IMR-90 (cell line): Measurements from ENCODE around the gene ZKSCAN8. TPM values are rescaled to one million over a fixed set of nuclear protein-coding genes. Genes with fewer than 3 reads are reported as not detected.

ENCODE experiments used
- ATAC-seq: fragments of 200-7000 bp; cut with Tn5 transposase; 2 replicates; pipeline ENCODE4 v1.9.1; 2020; ENCODE audit warnings: low read depth, mild to moderate bottlenecking, moderate library complexity
- BruUV-seq: library from RNA; stranded (reverse); fragments of 400-500 nt; replicated peaks from 2 replicates; lab custom pipeline; 2021; lab: Mats Ljungman, UMichigan
- CTCF ChIA-PET: fragments of 300-600 bp; formaldehyde crosslinking; extraction: SDS; loops from one replicate; lab custom pipeline; 2021; ENCODE audit warnings: antibody characterized with exemption; lab: Yijun Ruan, JAX
- POLR2A ChIA-PET: fragments of 300-600 bp; sonication (Branson Sonifier 250); formaldehyde crosslinking; loops from one replicate; lab custom pipeline; 2022; ENCODE audit warnings: antibody characterized with exemption; ENCODE audit not compliant: unreplicated experiment; lab: Charles Lee
- DNase-seq: peaks from one replicate; pipeline ENCODE4 v3.0.0; 2013
- H2AFZ ChIP-seq: replicated peaks from 2 replicates; pipeline ENCODE3; 2013; ENCODE audit warnings: low read length, mild to moderate bottlenecking; ENCODE audit not compliant: poor library complexity
- H2AK5ac ChIP-seq: 2 replicates; pipeline ENCODE4 v1.6.1; 2013; ENCODE audit warnings: low read depth, low read length, inconsistent platforms
- H2AK9ac ChIP-seq: replicated peaks from 2 replicates; pipeline ENCODE3; 2013; ENCODE audit warnings: mild to moderate bottlenecking, low read depth, low read length, moderate library complexity; ENCODE audit not compliant: poor library complexity
- H2BK120ac ChIP-seq: 2 replicates; pipeline ENCODE4 v1.6.1; 2013; ENCODE audit warnings: low read depth, low read length, inconsistent platforms
- H2BK15ac ChIP-seq: 3 replicates; pipeline ENCODE4 v1.6.1; 2013; ENCODE audit warnings: low read depth, low read length, inconsistent platforms
- H2BK20ac ChIP-seq: 2 replicates; pipeline ENCODE4 v1.6.1; 2013; ENCODE audit warnings: low read depth, mild to moderate bottlenecking, inconsistent platforms, low read length, moderate library complexity
- H2BK5ac ChIP-seq: 2 replicates; pipeline ENCODE4 v1.6.1; 2013; ENCODE audit warnings: mild to moderate bottlenecking, low read depth, low read length, inconsistent platforms; ENCODE audit not compliant: poor library complexity, severe bottlenecking
- H3K14ac ChIP-seq: replicated peaks from 2 replicates; pipeline ENCODE4 v1.6.1; 2013; ENCODE audit warnings: low read depth, low read length, inconsistent platforms
- H3K18ac ChIP-seq: 2 replicates; pipeline ENCODE4 v1.6.1; 2013; ENCODE audit warnings: low read depth, low read length, control low read depth
- H3K23ac ChIP-seq: 2 replicates; pipeline ENCODE4 v1.6.1; 2013; ENCODE audit warnings: low read depth, low read length, inconsistent platforms
- H3K27ac ChIP-seq: 2 replicates; pipeline ENCODE4 v1.5.1; 2013; ENCODE audit warnings: mild to moderate bottlenecking, control low read depth, low read length; ENCODE audit not compliant: insufficient read depth
- H3K27me3 ChIP-seq: 2 replicates; pipeline ENCODE4 v1.6.1; 2013; ENCODE audit warnings: low read length; ENCODE audit not compliant: control insufficient read depth, insufficient read depth
- H3K36me3 ChIP-seq: 2 replicates; pipeline ENCODE4 v1.6.1; 2013; ENCODE audit warnings: low read length, mixed read lengths; ENCODE audit not compliant: control insufficient read depth, insufficient read depth
- H3K4ac ChIP-seq: 2 replicates; pipeline ENCODE4 v1.6.1; 2013; ENCODE audit warnings: low read depth, low read length, inconsistent platforms
- H3K4me1 ChIP-seq: 2 replicates; pipeline ENCODE4 v1.6.1; 2013; ENCODE audit warnings: low read length, mixed read lengths; ENCODE audit not compliant: control insufficient read depth, insufficient read depth
- H3K4me2 ChIP-seq: 2 replicates; pipeline ENCODE4 v1.6.1; 2013; ENCODE audit warnings: low read depth, mild to moderate bottlenecking, control low read depth, low read length, moderate library complexity
- H3K4me3 ChIP-seq: 2 replicates; pipeline ENCODE4 v1.5.1; 2013; ENCODE audit warnings: low read depth, mild to moderate bottlenecking, control low read depth, low read length, moderate library complexity; ENCODE audit not compliant: insufficient read depth
- H3K56ac ChIP-seq: 2 replicates; pipeline ENCODE4 v1.6.1; 2013; ENCODE audit warnings: low read length, inconsistent platforms; ENCODE audit not compliant: insufficient read depth; ENCODE audit errors: extremely low read depth
- H3K79me1 ChIP-seq, 2 experiments: 2 replicates each; pipeline ENCODE4 v1.6.1; 2013; ENCODE audit warnings: low read length in 2 of 2, inconsistent platforms in 1 of 2, low read depth in 1 of 2
- H3K9ac ChIP-seq: 2 replicates; pipeline ENCODE4 v1.6.1; 2013; ENCODE audit warnings: low read depth, low read length, control low read depth
- H3K9me1 ChIP-seq: 2 replicates; pipeline ENCODE4 v1.6.1; 2013; ENCODE audit warnings: low read length, inconsistent platforms; ENCODE audit not compliant: insufficient read depth
- H3K9me3 ChIP-seq: 2 replicates; pipeline ENCODE4 v1.6.1; 2013; ENCODE audit warnings: low read length; ENCODE audit not compliant: control insufficient read depth, insufficient read depth
- H4K20me1 ChIP-seq: 2 replicates; pipeline ENCODE4 v1.6.1; 2013; ENCODE audit warnings: low read length, inconsistent platforms; ENCODE audit not compliant: insufficient read depth
- H4K5ac ChIP-seq: 2 replicates; pipeline ENCODE4 v1.6.1; 2013; ENCODE audit warnings: mild to moderate bottlenecking, low read depth, low read length, control low read depth
- H4K8ac ChIP-seq, 2 experiments: 2 replicates each; pipeline ENCODE4 v1.6.1; 2013; ENCODE audit warnings: low read depth in 2 of 2, low read length in 2 of 2, control low read depth in 1 of 2, inconsistent platforms in 1 of 2
- H4K91ac ChIP-seq: 2 replicates; pipeline ENCODE4 v1.6.1; 2013; ENCODE audit warnings: low read depth, low read length, inconsistent platforms; ENCODE audit not compliant: insufficient read depth
- CEBPB ChIP-seq: IDR thresholded peaks from 2 replicates; pipeline ENCODE4 v1.6.1; 2012; ENCODE audit warnings: low read depth, low read length, improper control_type of control experiment
- MAFK ChIP-seq: IDR thresholded peaks from 2 replicates; pipeline ENCODE4 v1.6.1; 2012; ENCODE audit warnings: low read depth, low read length, improper control_type of control experiment
- MAZ ChIP-seq: IDR thresholded peaks from 2 replicates; pipeline ENCODE4 v1.6.1; 2012; ENCODE audit warnings: low read depth, mild to moderate bottlenecking, low read length, improper control_type of control experiment, moderate library complexity, borderline replicate concordance
- MXI1 ChIP-seq: IDR thresholded peaks from 2 replicates; pipeline ENCODE4 v1.6.1; 2012; ENCODE audit warnings: low read depth, mild to moderate bottlenecking, low read length, moderate library complexity, borderline replicate concordance
- NFE2L2 ChIP-seq: fragments of 150-350 bp; IDR thresholded peaks from 2 replicates; pipeline ENCODE4 v1.6.1; 2016; ENCODE audit warnings: low read depth, mild to moderate bottlenecking, low read length
- POLR2A ChIP-seq: IDR thresholded peaks from 2 replicates; pipeline ENCODE4 v1.6.1; 2012; ENCODE audit warnings: mild to moderate bottlenecking, low read depth, low read length
- RAD21 ChIP-seq: IDR thresholded peaks from 2 replicates; pipeline ENCODE4 v1.6.1; 2012; ENCODE audit warnings: low read length, improper control_type of control experiment
- RCOR1 ChIP-seq: IDR thresholded peaks from 2 replicates; pipeline ENCODE4 v1.6.1; 2012; ENCODE audit warnings: mild to moderate bottlenecking, low read length, improper control_type of control experiment; ENCODE audit not compliant: insufficient replicate concordance
- RFX5 ChIP-seq: IDR thresholded peaks from 2 replicates; pipeline ENCODE4 v1.8.0; 2012; ENCODE audit warnings: low read depth, mild to moderate bottlenecking, low read length, moderate library complexity
- SMC3 ChIP-seq: fragments of 150-350 bp; IDR thresholded peaks from 2 replicates; pipeline ENCODE4 v1.6.1; 2016; ENCODE audit warnings: low read depth, mild to moderate bottlenecking, antibody characterized with exemption, low read length, moderate library complexity
- WGBS, 2 experiments: methylation state at CpG; one replicate each; pipeline versions ENCODE4 v1.1.5 to v1.1.7; 2013; ENCODE audit warnings: missing lambda C conversion rate in 2 of 2; ENCODE audit not compliant: insufficient read length in 1 of 2; ENCODE audit errors: extremely low coverage in 2 of 2; 5-methylcytosine and 5-hydroxymethylcytosine counted together
- dilution Hi-C: fragments of 300-500 bp; cut with HindIII; formaldehyde crosslinking; loops from one replicate; pipeline ENCODE4 v1.14.3; 2018; ENCODE audit warnings: low sequenced_read_pairs; ENCODE audit not compliant: unreplicated experiment
- in situ Hi-C: fragments of 300-500 bp; cut with MboI; formaldehyde crosslinking; loops from 3 replicates; pipeline ENCODE4 v1.14.3; 2019; ENCODE audit warnings: low sequenced_read_pairs, inconsistent platforms, mixed read lengths
- intact Hi-C: fragments of 100-400 bp; cut with micrococcal nuclease; formaldehyde crosslinking; loops from 2 replicates; pipeline ENCODE4 v1.10.0; 2022
- polyA plus RNA-seq, 3 experiments: library from polyadenylated mRNA; depleted of rRNA; stranded (reverse); fragments of >200 nt; gene quantifications; 2 replicates each; pipeline ENCODE4 v1.2.3, GENCODE V29; 2012; ENCODE audit warnings: low replicate concordance in 1 of 3
- total RNA-seq: library from RNA; depleted of rRNA; stranded (reverse); fragments of >200 nt; gene quantifications from 2 replicates; pipeline ENCODE4 v1.2.3, GENCODE V29; 2012
- TF ChIP-seq, protein P1 (sequence below): conservative IDR thresholded peaks from 2 replicates; pipeline ENCODE4 v1.5.1; 2012; ENCODE audit warnings: mild to moderate bottlenecking, low read depth, low read length, improper control_type of control experiment
- TF ChIP-seq, protein P2 (sequence below): fragments of 150-350 bp; IDR thresholded peaks from 2 replicates; pipeline ENCODE4 v1.6.1; 2017; ENCODE audit warnings: mild to moderate bottlenecking, antibody characterized with exemption, low read length, low read depth
- TF ChIP-seq, protein P3 (sequence below): fragments of 150-350 bp; IDR thresholded peaks from 2 replicates; pipeline ENCODE4 v1.6.1; 2016; ENCODE audit warnings: low read depth, mild to moderate bottlenecking, low read length, moderate library complexity, borderline replicate concordance

Gene ZKSCAN8
- total and polyA plus RNA-seq, 2 of the 4 experiments (the other 2 are of a cell fraction): 8.3 to 22.8 TPM

DNA sequence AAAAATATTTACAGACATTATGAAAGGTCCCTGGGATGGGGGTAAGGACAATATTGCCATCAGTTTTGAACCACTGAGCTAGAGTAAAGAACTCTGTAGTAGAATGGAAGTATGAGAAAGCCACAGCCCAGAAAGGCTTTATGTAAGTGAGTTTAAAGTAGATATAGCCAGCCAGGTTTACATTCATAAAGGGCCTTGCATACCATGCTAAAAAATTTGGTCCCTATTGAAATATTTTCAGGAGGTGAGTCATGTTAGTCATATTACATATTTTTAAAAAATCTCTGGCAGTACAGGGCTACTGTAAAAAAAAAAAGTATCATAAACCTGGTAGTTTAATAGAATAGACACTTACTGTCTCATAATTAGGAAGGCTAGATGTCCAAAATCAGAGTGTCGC, 3.5 kb downstream of the ZKSCAN8 start:
- Histone ChIP-seq H2AK9ac (no peak overlapping the region), H3K9ac (no peak overlapping the region), H3K36me3 (peaks cover 16% of the 10 kb centered on the region), H3K4ac (no peak overlapping the region), H3K27ac (no peak overlapping the region), H3K9me3 (no peaks in the 10 kb centered on the region), H4K5ac (no peak overlapping the region), H4K20me1 (no peaks in the 10 kb centered on the region), H2BK20ac (no peak overlapping the region), H2AK5ac (no peak overlapping the region), H3K79me1 (peaks cover 11 to 45% of the 10 kb centered on the region in 2 experiments), H4K91ac (no peak overlapping the region), H2BK120ac (no peak overlapping the region), H3K4me2 (0 out of 2 replicates have a peak overlapping the region, but pooled peaks have one; percentile 22), H3K27me3 (no peaks in the 10 kb centered on the region), H3K14ac (no peak overlapping the region), H3K23ac (no peak overlapping the region), H3K9me1 (peaks cover 2% of the 10 kb centered on the region; the same call in 1 of the 2 replicates), H3K4me1 (no peaks in the 10 kb centered on the region), H3K56ac (no peak overlapping the region), H4K8ac (no peak overlapping the region), H3K18ac (no peak overlapping the region), H2BK15ac (no peak overlapping the region), H2AFZ (no peak overlapping the region), H2BK5ac (no peak overlapping the region), H3K4me3 (no peak overlapping the region)
- ATAC-seq (peak; percentile 22; the same call in 1 of the 2 replicates), DNase-seq (peak; percentile 34)
- POLR2A ChIA-PET: no interaction called here
- CTCF ChIA-PET: interaction anchor here (0.7 kb wide), 1 partner anchor 39 kb away, joined by 3 read pairs; no protein-coding TSS in a partner anchor
- no CpG with 5 or more reads among the region's 1 CpG for WGBS, 2 experiments
- in situ Hi-C loops: loop anchor here (10.0 kb wide), 1 partner anchor 70 kb away; no protein-coding TSS in a partner anchor
- dilution Hi-C loops: no loop called here
- BruUV-seq: no TSS peak
- no peak for TF ChIP-seq MAZ
- no peak for TF ChIP-seq POLR2A
- TF ChIP-seq CEBPB: no peak
- TF ChIP-seq, protein P1, sequence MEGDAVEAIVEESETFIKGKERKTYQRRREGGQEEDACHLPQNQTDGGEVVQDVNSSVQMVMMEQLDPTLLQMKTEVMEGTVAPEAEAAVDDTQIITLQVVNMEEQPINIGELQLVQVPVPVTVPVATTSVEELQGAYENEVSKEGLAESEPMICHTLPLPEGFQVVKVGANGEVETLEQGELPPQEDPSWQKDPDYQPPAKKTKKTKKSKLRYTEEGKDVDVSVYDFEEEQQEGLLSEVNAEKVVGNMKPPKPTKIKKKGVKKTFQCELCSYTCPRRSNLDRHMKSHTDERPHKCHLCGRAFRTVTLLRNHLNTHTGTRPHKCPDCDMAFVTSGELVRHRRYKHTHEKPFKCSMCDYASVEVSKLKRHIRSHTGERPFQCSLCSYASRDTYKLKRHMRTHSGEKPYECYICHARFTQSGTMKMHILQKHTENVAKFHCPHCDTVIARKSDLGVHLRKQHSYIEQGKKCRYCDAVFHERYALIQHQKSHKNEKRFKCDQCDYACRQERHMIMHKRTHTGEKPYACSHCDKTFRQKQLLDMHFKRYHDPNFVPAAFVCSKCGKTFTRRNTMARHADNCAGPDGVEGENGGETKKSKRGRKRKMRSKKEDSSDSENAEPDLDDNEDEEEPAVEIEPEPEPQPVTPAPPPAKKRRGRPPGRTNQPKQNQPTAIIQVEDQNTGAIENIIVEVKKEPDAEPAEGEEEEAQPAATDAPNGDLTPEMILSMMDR: no peak
- TF ChIP-seq MAFK: no peak
- TF ChIP-seq SMC3: no peak
- TF ChIP-seq, protein P2, sequence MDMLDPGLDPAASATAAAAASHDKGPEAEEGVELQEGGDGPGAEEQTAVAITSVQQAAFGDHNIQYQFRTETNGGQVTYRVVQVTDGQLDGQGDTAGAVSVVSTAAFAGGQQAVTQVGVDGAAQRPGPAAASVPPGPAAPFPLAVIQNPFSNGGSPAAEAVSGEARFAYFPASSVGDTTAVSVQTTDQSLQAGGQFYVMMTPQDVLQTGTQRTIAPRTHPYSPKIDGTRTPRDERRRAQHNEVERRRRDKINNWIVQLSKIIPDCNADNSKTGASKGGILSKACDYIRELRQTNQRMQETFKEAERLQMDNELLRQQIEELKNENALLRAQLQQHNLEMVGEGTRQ: no peak
- TF ChIP-seq MXI1: no peak
- no peak for TF ChIP-seq RCOR1
- TF ChIP-seq RFX5: no peak
- TF ChIP-seq, protein P3, sequence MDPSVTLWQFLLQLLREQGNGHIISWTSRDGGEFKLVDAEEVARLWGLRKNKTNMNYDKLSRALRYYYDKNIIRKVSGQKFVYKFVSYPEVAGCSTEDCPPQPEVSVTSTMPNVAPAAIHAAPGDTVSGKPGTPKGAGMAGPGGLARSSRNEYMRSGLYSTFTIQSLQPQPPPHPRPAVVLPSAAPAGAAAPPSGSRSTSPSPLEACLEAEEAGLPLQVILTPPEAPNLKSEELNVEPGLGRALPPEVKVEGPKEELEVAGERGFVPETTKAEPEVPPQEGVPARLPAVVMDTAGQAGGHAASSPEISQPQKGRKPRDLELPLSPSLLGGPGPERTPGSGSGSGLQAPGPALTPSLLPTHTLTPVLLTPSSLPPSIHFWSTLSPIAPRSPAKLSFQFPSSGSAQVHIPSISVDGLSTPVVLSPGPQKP: no peak
- no peak for TF ChIP-seq NFE2L2
- TF ChIP-seq RAD21: no peak
- intact Hi-C loops: no loop called here
